GM18909 (cell line): ENCODE measurements around the gene CAMK1D.

Experiments
- ATAC-seq: cut with Tn5 transposase; IDR thresholded peaks from one replicate; pipeline ENCODE4 v1.9.1; 2021; ENCODE audit warnings: mild to moderate bottlenecking; ENCODE audit not compliant: unreplicated experiment, poor library complexity

Gene CAMK1D

GRCh38 chr10:12638103-12638502, 288.8 kb downstream of the CAMK1D start:
- no peak for ATAC-seq

GRCh38 chr10:12638781-12639180, 289.4 kb downstream of the CAMK1D start:
- ATAC-seq = no peak

- ATAC-seq = no peak
Observed at GRCh38 chr10:12639996-12640944, 290.9 kb downstream of the CAMK1D start.

- ATAC-seq = no peak
Observed at GRCh38 chr10:12642036-12642435, 292.7 kb downstream of the CAMK1D start.

- ATAC-seq = no peak
Observed at GRCh38 chr10:12643279-12643678, 293.9 kb downstream of the CAMK1D start.

GRCh38 chr10:12644380-12645144, 295.2 kb downstream of the CAMK1D start:
- ATAC-seq = peak; percentile 61

GRCh38 chr10:12645449-12645848, 296.1 kb downstream of the CAMK1D start:
- no peak for ATAC-seq

GRCh38 chr10:12649012-12649584, 299.8 kb downstream of the CAMK1D start:
- no peak for ATAC-seq

- no peak for ATAC-seq
Observed at GRCh38 chr10:12650122-12650521, 300.8 kb downstream of the CAMK1D start.

GRCh38 chr10:12650538-12651298, 301.4 kb downstream of the CAMK1D start:
- ATAC-seq = no peak

GRCh38 chr10:12655940-12656339, 306.6 kb downstream of the CAMK1D start:
- ATAC-seq = no peak

GRCh38 chr10:12656518-12657142, 307.3 kb downstream of the CAMK1D start:
- no peak for ATAC-seq

- ATAC-seq = no peak
Observed at GRCh38 chr10:12657489-12657888, 308.1 kb downstream of the CAMK1D start.

- ATAC-seq = no peak
Observed at GRCh38 chr10:12658526-12658925, 309.2 kb downstream of the CAMK1D start.

GRCh38 chr10:12659706-12660105, 310.4 kb downstream of the CAMK1D start:
- ATAC-seq = no peak

- no peak for ATAC-seq
Observed at GRCh38 chr10:12660812-12661211, 311.5 kb downstream of the CAMK1D start.

- no peak for ATAC-seq
Observed at GRCh38 chr10:12661671-12662070, 312.3 kb downstream of the CAMK1D start.

GRCh38 chr10:12663863-12664262, 314.5 kb downstream of the CAMK1D start:
- ATAC-seq = no peak

- no peak for ATAC-seq
Observed at GRCh38 chr10:12665501-12665900, 316.2 kb downstream of the CAMK1D start.

GRCh38 chr10:12667052-12667451, 317.7 kb downstream of the CAMK1D start:
- no peak for ATAC-seq
